PC-9 (cell line): ENCODE data around the gene RFPL3. TPM values are rescaled to one million over a fixed set of nuclear protein-coding genes. Genes with fewer than 3 reads are reported as not detected.

Experiments
- BruUV-seq: library from RNA; stranded (reverse); fragments of 400-500 nt; replicated peaks from 2 replicates; lab custom pipeline; 2021; lab: Mats Ljungman, UMichigan
- CTCF ChIA-PET: fragments of 300-600 bp; sonication (Branson Sonifier 250); formaldehyde crosslinking; loops from one replicate; lab custom pipeline; 2022; ENCODE audit warnings: antibody characterized with exemption; lab: Charles Lee
- POLR2A ChIA-PET: fragments of 300-600 bp; sonication (Branson Sonifier 250); formaldehyde crosslinking; loops from one replicate; lab custom pipeline; 2022; ENCODE audit warnings: antibody characterized with exemption; ENCODE audit not compliant: unreplicated experiment; lab: Charles Lee
- DNase-seq, 2 experiments: peaks; one replicate each; pipeline versions ENCODE4 v3.0.0 to v3.0.0-alpha.2; 2015 to 2022; ENCODE audit warnings: mixed read lengths in 1 of 2
- H2AFZ ChIP-seq: fragments of 200-600 bp; sonication (generic); 2 replicates; pipeline ENCODE4 v1.8.1; 2017; ENCODE audit warnings: antibody characterized with exemption
- H3F3A ChIP-seq: fragments of 200-600 bp; sonication (generic); 2 replicates; pipeline ENCODE4 v1.8.1; 2017; ENCODE audit warnings: antibody characterized with exemption, mild to moderate bottlenecking, low read depth; ENCODE audit not compliant: insufficient read depth
- H3K27ac ChIP-seq: fragments of 200-600 bp; sonication (generic); 2 replicates; pipeline ENCODE4 v1.6.1; 2016; ENCODE audit warnings: mixed run types
- H3K27me3 ChIP-seq: fragments of 200-600 bp; sonication (generic); 2 replicates; pipeline ENCODE4 v1.6.1; 2016; ENCODE audit warnings: low read depth, mixed run types; ENCODE audit not compliant: insufficient read depth
- H3K36me3 ChIP-seq: fragments of 200-600 bp; sonication (generic); 2 replicates; pipeline ENCODE4 v1.6.1; 2016; ENCODE audit warnings: low read depth, mixed run types
- H3K4me1 ChIP-seq: fragments of 200-600 bp; sonication (generic); replicated peaks from 2 replicates; pipeline ENCODE4 v1.6.1; 2016; ENCODE audit warnings: mixed run types; ENCODE audit not compliant: insufficient read depth
- H3K4me2 ChIP-seq: fragments of 200-600 bp; sonication (generic); 2 replicates; pipeline ENCODE4 v1.6.1; 2017; ENCODE audit warnings: mixed run types
- H3K4me3 ChIP-seq: fragments of 200-600 bp; sonication (generic); 2 replicates; pipeline ENCODE4 v1.6.1; 2016; ENCODE audit warnings: mixed run types
- H3K79me2 ChIP-seq: fragments of 200-600 bp; sonication (generic); 2 replicates; pipeline ENCODE4 v1.6.1; 2017; ENCODE audit warnings: low read depth, mixed run types
- H3K9me2 ChIP-seq: fragments of 200-600 bp; sonication (generic); 2 replicates; pipeline ENCODE4 v1.8.1; 2017; ENCODE audit warnings: mild to moderate bottlenecking; ENCODE audit not compliant: insufficient read depth
- H3K9me3 ChIP-seq: fragments of 200-600 bp; sonication (generic); 2 replicates; pipeline ENCODE4 v1.8.1; 2016; ENCODE audit warnings: low read depth; ENCODE audit not compliant: insufficient read depth
- H4K20me1 ChIP-seq: fragments of 200-600 bp; sonication (generic); 2 replicates; pipeline ENCODE4 v1.8.1; 2017; ENCODE audit not compliant: insufficient read depth
- EZH2 ChIP-seq: fragments of 200-600 bp; sonication (generic); IDR thresholded peaks from 2 replicates; pipeline ENCODE4 v1.8.0; 2017; ENCODE audit warnings: antibody characterized with exemption, low read depth
- intact Hi-C: fragments of 100-400 bp; cut with micrococcal nuclease; formaldehyde crosslinking; loops from one replicate; pipeline ENCODE4 v1.10.0; 2022; ENCODE audit not compliant: unreplicated experiment
- total RNA-seq: library from RNA; stranded (reverse); gene quantifications from 2 replicates; pipeline ENCODE4 v1.2.3, GENCODE V29; 2021
- TF ChIP-seq, protein P1 (sequence below): fragments of 200-600 bp; sonication (generic); conservative IDR thresholded peaks from 2 replicates; pipeline ENCODE4 v1.6.1; 2017; ENCODE audit warnings: mixed run types, antibody characterized with exemption, mild to moderate bottlenecking, moderate library complexity

Gene RFPL3
- total RNA-seq, 1 experiment from 2014 or later, result not detected

DNA sequence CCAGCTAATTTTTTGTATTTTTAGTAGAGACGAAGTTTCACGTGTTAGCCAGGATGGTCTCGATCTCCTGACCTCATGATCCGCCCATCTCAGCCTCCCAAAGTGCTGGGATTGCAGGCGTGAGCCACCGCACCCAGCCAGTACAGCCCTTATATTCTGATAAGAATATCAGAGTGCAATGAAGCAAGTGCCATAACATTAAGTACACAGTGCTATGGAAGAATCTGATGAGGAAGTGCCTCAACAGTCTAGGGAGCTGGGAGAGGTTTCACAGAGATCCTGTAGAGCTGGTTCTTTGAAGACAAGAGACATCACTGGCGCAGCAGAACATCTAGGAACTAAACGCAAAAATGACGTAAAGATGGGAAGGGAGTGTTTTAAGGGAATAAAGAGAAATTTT lies 52.3 kb downstream of the RFPL3 start:
- ChIA-PET POLR2A (no interaction called here), CTCF (interaction anchor here (0.5 to 0.6 kb wide), 2 partner anchors 64 to 323 kb away, joined by 3 read pairs; no protein-coding TSS in a partner anchor)
- DNase-seq, result no peak
- peaks cover 30% of the 10 kb centered on the region for H3K36me3 ChIP-seq
- no peak overlapping the region for H3K4me3 ChIP-seq
- H3K9me2 ChIP-seq, result no peaks in the 10 kb centered on the region
- H3K79me2 ChIP-seq, result peaks cover 40% of the 10 kb centered on the region
- TF ChIP-seq, protein P1, sequence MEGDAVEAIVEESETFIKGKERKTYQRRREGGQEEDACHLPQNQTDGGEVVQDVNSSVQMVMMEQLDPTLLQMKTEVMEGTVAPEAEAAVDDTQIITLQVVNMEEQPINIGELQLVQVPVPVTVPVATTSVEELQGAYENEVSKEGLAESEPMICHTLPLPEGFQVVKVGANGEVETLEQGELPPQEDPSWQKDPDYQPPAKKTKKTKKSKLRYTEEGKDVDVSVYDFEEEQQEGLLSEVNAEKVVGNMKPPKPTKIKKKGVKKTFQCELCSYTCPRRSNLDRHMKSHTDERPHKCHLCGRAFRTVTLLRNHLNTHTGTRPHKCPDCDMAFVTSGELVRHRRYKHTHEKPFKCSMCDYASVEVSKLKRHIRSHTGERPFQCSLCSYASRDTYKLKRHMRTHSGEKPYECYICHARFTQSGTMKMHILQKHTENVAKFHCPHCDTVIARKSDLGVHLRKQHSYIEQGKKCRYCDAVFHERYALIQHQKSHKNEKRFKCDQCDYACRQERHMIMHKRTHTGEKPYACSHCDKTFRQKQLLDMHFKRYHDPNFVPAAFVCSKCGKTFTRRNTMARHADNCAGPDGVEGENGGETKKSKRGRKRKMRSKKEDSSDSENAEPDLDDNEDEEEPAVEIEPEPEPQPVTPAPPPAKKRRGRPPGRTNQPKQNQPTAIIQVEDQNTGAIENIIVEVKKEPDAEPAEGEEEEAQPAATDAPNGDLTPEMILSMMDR, result no peak
- TF ChIP-seq EZH2, result no peak
- no peaks in the 10 kb centered on the region for H3K27me3 ChIP-seq
- no TSS peak for BruUV-seq
- H3K4me2 ChIP-seq, result peak overlapping the region; percentile 80
- no peaks in the 10 kb centered on the region; the same call in 1 of the 2 replicates for H3F3A ChIP-seq
- H3K4me1 ChIP-seq, result peaks cover 17% of the 10 kb centered on the region
- no peak overlapping the region for H3K27ac ChIP-seq
- H3K9me3 ChIP-seq, result no peaks in the 10 kb centered on the region
- intact Hi-C loops, result no loop called here
- H4K20me1 ChIP-seq, result 0 out of 2 replicates have a peak, but pooled peaks cover 9% of the 10 kb centered on the region
- no peak overlapping the region for H2AFZ ChIP-seq

DNA sequence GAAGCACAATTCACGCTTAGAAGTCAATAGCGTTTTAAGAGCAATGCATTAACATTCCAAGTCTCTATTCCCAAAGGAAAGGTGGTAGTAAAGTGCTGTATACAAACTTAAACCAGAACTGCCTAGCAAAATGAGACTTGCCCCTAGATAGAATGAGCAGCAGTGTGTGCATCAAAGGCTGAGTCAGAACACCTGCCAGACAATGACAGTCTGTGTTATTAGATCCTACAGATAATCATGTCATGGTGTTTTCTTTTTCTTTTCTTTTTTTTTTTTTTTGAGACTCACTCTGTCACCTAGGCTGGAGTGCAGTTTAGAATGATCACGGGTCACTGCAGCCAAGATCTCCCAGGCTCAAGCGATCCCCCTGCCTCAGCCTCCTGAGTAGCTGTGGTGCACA lies 52.8 kb downstream of the RFPL3 start:
- intact Hi-C loops, result no loop called here
- BruUV-seq, result no TSS peak
- DNase-seq, result no peak

More for the DNA sequence above, 52.8 kb downstream of the RFPL3 start:
- Histone ChIP-seq H3K4me2 (peak overlapping the region; percentile 80), H3F3A (no peaks in the 10 kb centered on the region; the same call in 1 of the 2 replicates), H3K4me1 (peaks cover 17% of the 10 kb centered on the region), H3K36me3 (peaks cover 27% of the 10 kb centered on the region), H3K9me2 (no peaks in the 10 kb centered on the region), H3K27me3 (0 out of 2 replicates have a peak, but pooled peaks cover under 1% of the 10 kb centered on the region), H3K27ac (no peak overlapping the region), H3K9me3 (no peaks in the 10 kb centered on the region), H3K79me2 (peaks cover 40% of the 10 kb centered on the region), H2AFZ (no peak overlapping the region), H4K20me1 (0 out of 2 replicates have a peak, but pooled peaks cover 9% of the 10 kb centered on the region), H3K4me3 (peak overlapping the region; percentile 72; the same call in 1 of the 2 replicates)
- TF ChIP-seq, protein P1, result no peak
- TF ChIP-seq EZH2, result no peak
- CTCF ChIA-PET, result no interaction called here
- POLR2A ChIA-PET, result no interaction called here

Other genes starting within 250 kb of the RFPL3 start
- not detected in 2 replicates for gene C22orf42, start 198.6 kb upstream of the RFPL3 start, total RNA-seq
- not detected in 2 replicates for gene RFPL2, start 152.8 kb upstream of the RFPL3 start, total RNA-seq
- not detected in 2 replicates for gene SLC5A4, start 102.5 kb upstream of the RFPL3 start, total RNA-seq
- gene RTCB, start 54.4 kb downstream of the RFPL3 start, total RNA-seq, result 75.9 and 76.5 TPM in 2 replicates
- not detected in 2 replicates for gene BPIFC, start 106.6 kb downstream of the RFPL3 start, total RNA-seq
- 76.0 and 81.9 TPM in 2 replicates for gene FBXO7, start 116.9 kb downstream of the RFPL3 start, total RNA-seq